Endometrial microvascular endothelial cells (primary cell): ENCODE measurements around the gene DHRS3. TPM values are rescaled to one million over a fixed set of nuclear protein-coding genes. Genes with fewer than 3 reads are reported as not detected.

ENCODE experiments used
- in situ Hi-C: cut with HindIII; loops from 2 replicates; pipeline ENCODE4 v1.10.0; 2017; ENCODE audit warnings: low sequenced_read_pairs, low pct_unique_long_range_greater_than_20kb; ENCODE audit errors: inconsistent ontology term
- total RNA-seq: library from RNA; depleted of rRNA; stranded (reverse); fragments of >200 nt; gene quantifications from one replicate; pipeline ENCODE4 v1.2.3, GENCODE V29; 2015; ENCODE audit errors: inconsistent ontology term

DHRS3 gene
- total RNA-seq, 1 donor from 2014 or later: 55.8 TPM

DNA sequence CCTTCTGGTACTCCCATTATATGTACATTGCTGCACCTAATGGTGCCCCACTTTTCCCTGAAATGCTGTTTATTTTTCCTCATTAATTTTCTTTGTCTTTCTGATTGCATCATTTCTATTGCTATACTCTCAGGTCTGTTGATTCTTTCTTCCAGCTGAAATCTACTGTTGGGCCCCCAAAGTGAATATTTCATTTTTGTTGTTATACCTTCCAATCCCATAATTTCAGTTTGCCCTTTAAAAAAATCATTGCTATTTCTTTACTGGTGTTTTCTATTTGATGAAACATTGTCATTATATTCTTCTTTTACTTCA lies 22.9 kb upstream of the DHRS3 start:
- in situ Hi-C loops: no loop called here

- in situ Hi-C loops: no loop called here
Observed at GRCh38 chr1:12640237-12640957, 22.4 kb upstream of the DHRS3 start.

GRCh38 chr1:12637693-12638092 lies 19.7 kb upstream of the DHRS3 start:
- in situ Hi-C loops: no loop called here

DNA sequence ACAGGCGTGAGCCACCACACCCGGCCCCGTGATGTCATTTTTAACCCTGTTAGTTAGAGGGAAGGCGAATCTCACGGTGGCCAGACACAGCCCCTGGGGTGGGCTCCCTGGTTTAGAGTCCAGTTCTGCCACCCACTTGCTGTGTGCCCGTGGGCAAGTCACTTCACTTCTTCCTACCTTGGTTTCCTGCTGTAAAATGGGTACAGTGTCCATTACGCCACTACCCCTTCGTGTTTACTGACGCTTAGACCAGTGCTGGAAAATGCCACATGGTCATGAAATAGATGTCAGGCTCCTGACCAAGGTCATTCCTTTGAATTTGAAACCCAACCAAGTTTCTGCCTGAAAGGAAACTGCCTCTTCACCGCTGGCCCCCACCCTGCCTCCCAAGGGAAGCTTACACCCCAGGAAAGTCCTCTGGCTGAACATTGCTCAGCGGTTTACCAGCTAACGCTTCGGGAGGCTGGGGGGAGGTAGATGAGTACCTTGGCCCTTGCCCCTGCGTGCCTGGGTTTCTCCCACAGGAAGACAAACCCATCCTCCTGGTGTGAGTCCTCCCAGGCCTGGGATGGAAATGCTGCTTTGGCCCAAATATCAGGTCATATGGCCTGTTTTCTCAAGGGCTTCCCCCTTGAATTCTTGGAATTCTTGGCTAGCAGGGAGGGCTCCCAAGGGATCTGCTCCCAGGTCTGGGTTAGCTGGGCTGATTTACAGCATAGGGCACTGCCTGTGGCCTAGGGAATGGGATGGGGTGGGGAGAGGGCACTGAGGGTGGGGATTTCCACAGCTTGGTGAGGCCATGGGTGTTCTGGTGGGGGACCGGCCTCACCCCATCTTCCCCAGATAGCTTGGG lies 18.3 kb upstream of the DHRS3 start:
- in situ Hi-C loops: no loop called here

- in situ Hi-C loops: no loop called here
Observed at GRCh38 chr1:12634696-12635202, 16.7 kb upstream of the DHRS3 start.

DNA sequence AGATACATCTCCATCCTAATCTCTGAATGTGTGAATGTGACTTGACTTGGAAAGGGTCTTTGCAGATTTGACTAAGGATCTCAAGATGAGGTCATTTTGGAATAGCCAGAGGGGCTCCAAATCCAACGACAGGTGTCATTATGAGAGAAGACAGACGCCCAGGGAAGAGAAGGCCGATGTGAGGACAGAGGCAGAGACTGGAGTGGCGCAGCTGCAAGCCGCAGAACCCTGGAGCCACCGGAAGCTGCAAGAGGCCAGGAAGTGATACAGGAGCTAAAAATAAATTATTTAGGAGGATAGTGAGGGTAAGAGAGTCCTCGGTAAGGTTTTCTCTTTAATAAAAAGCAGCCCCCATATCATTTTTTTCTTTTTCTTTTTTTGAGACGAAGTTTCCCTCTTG lies 16.1 kb upstream of the DHRS3 start:
- in situ Hi-C loops: no loop called here

DNA sequence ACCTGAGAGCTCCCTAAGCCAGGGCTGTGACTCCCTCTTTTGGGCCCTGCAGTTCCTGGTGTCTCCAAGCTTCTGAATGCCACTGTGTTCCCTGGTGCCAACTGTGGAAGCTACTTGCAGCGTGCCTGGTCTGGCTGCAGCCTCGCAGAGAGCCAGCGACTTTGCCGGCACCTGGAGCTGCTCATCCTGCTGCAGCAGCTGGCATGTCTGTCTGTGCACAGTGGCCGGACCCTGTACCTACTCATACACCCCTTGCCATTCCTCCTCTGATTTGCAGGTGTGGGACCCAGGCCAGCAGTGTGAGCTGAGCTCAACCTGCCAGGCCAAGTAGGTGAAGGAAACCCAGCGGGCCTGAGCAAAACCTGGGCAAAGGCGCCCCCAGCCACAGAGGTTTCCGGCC lies 13.6 kb upstream of the DHRS3 start:
- in situ Hi-C loops: no loop called here

DNA sequence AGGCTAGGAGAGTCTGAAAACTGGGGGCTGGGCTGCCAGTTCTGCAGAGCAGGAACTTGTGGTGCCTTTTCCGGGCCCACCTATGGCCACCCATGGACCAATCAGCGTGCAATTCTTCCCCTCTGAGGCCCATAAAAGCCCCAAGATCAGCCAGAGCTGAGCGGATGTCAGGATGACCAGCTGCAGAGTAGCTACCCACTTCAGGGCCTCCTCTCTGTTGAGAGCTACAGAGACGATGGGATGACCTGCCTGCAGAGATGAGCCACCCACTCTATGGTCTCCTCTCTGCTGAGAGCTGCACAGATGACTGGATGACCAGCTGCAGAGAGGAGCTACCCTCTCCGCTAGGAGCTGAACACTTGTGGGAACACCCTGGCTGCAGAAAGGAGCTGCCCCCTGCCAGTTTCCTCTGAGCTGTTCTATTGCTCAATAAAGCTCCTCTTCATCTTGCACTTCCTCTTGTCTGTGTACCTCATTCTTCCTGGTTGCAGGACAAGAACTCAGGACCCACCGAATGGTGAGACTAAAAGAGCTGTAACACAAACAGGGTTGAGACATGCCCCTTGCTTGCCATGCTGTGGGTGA lies 13.0 kb upstream of the DHRS3 start:
- in situ Hi-C loops: no loop called here

- in situ Hi-C loops: no loop called here
Observed at GRCh38 chr1:12629985-12630760, 12.2 kb upstream of the DHRS3 start.

DNA sequence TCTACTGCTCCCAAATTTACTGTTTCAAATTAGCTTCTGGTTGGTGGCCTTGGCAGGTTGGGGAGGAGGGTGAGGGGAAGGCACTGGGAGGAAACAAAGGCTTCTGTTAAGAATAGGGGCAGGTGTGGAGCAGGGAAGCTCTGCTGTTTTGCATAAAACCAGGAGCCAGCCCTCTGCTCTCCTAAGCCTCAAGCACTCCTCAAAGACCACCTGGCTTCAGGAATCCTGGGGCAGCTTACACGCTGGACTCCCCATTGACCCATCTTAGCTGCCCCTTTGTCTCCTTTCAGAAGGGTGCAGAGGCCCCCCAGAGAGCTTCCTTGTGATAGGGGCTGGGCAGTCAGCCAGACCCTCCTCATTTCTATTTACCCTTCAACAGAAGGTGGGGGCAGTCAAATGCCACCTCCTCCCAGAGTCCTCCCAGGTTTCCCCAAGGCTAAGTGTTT lies 11.5 kb upstream of the DHRS3 start:
- in situ Hi-C loops: no loop called here

- in situ Hi-C loops: no loop called here
Observed at GRCh38 chr1:12627296-12627695, 9.3 kb upstream of the DHRS3 start.

- in situ Hi-C loops: no loop called here
Observed at GRCh38 chr1:12626888-12627287, 8.9 kb upstream of the DHRS3 start.

GRCh38 chr1:12625276-12625675 lies 7.3 kb upstream of the DHRS3 start:
- in situ Hi-C loops: no loop called here

GRCh38 chr1:12622506-12622905 lies 4.5 kb upstream of the DHRS3 start:
- in situ Hi-C loops: no loop called here

- in situ Hi-C loops: no loop called here
Observed at GRCh38 chr1:12621346-12622335, 3.6 kb upstream of the DHRS3 start.

GRCh38 chr1:12620931-12621330 lies 2.9 kb upstream of the DHRS3 start:
- in situ Hi-C loops: no loop called here

- in situ Hi-C loops: no loop called here
Observed at GRCh38 chr1:12620488-12620865, 2.5 kb upstream of the DHRS3 start.
